Glomerular visceral epithelial cell (primary cell): ENCODE results near the gene STK11IP.

Source experiments
- DNase-seq: peaks from one replicate; pipeline ENCODE4 v3.0.0-alpha.2; 2016; ENCODE audit errors: extremely low spot score

The STK11IP gene

GRCh38 chr2:219616550-219616949 is 18.9 kb downstream of the STK11IP start:
- no peak for DNase-seq

- no peak for DNase-seq
These were observed 21.1 kb downstream of the STK11IP start for GRCh38 chr2:219618733-219619122.

- DNase-seq, result no peak
These were observed 21.6 kb downstream of the STK11IP start for GRCh38 chr2:219619235-219619634.

DNA sequence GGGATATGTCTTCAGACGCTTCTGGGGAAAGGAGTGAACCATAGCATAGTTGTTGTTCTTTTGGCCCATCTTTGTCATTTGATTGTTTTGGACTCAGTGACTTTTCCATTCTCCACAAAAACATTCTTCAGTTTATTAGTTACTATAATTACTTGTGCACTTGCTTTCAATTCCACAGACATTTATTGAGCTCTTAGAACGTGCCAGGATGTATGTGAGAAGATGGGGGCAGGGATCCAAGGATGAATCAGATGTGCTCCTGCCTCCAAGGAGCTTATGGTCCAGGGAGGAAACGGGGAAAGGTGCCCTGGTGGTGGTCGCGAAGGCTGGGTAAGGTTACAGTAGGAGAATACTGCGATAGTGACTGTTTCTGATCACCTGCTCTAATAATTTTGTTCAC is 22.9 kb downstream of the STK11IP start:
- no peak for DNase-seq

DNA sequence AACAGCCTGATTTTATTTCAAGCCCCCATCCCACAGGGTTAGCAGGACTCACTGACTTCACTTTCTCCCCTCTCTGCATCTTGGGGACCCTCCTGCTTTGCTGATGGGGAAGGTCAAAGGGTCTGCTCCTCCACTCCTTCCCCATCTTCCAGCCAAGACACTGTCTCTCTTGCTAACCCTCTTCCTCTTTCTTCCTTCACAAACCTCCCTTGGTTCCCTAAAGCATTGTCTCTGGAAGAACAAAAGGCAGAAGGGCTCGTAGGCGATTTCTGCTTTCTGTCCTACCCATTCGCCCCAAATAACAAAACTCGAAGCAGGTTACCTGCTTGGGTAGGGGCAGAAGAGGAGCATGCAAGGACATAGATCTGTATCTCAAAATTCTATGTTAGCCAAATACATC is 24.3 kb downstream of the STK11IP start:
- no peak for DNase-seq

DNA sequence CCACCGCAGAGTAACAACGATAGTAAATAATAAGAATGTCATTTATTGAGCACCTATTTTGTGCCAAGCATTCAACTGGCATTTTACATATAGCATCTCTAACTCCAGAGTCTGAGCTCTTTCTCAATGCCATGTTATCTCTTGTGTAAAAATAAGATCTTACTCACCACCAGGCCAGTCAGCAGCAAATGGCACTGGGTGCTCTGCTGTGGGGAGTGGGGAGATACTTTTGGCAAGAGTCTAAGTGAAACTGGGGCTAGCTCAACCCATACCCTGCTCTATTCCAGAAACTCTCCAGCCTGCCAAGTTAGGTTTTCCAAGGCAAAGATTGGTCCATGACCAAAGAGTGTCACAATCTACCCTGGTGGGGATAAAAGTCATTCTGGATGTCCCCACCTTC is 24.8 kb downstream of the STK11IP start:
- DNase-seq, result no peak

DNA sequence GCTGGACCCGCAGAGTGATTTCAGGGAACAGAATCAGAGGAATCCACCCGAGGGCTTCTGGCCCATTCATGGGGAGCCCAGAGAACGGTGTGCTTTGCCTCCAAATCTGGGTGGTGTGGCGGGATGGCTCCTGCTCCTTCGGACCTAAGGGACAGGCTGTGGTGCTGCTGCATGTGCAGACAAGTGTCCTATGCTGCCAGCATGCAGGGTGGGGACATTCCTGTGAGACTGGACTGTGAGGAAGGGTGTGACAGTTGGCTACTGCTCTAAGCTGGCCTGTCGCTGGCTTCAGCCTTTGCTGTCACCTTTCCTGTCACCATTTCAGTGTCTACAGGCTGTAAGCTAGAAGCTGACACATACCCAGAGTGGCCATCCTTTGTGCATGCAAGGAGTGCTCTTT is 26.9 kb downstream of the STK11IP start:
- DNase-seq, result no peak

GRCh38 chr2:219625179-219625578 is 27.5 kb downstream of the STK11IP start:
- no peak for DNase-seq

GRCh38 chr2:219626540-219626939 is 28.9 kb downstream of the STK11IP start:
- no peak for DNase-seq

GRCh38 chr2:219627103-219628100 is 29.7 kb downstream of the STK11IP start, which contains the start of gene SLC4A3:
TSS of gene SLC4A3 (plus strand) at chr2:219627630. CDS start at chr2:219627993, 363 bp downstream.
- peak; percentile 52 for DNase-seq

GRCh38 chr2:219628235-219628985 is 30.8 kb downstream of the STK11IP start:
- no peak for DNase-seq

- no peak for DNase-seq
These were observed 31.6 kb downstream of the STK11IP start for GRCh38 chr2:219628986-219629901.

DNA sequence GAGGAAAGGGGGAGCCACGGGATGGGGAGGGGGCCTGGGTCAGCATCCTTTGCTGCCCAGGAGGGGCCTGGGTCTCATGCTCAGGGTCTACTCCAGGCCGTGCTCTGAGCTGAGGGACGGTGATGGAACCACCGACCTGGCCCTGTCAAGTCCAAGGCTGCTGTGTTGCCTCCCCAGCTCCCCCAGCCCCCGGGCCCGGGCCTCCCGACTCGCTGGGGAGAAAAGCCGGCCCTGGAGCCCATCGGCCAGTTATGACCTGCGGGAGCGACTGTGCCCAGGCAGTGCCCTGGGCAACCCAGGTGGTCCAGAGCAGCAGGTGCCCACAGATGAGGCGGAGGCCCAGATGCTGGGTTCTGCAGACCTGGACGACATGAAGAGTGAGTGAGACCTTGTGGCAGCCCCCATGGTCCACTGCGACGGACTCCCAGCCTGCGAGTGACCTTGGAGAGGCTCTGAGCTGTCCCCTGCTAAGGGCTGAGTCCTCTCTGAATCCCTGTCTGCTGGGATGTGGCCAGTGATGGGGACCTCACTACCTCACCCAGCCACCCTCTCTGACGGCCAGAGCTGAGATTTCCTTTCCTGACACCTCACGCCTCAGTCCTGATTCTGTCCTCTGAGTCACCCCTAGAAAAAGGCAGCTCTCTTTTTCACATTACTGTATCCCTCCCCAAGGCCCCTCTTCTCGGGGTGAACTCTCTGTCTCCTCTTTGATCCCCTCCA is 32.5 kb downstream of the STK11IP start:
- no peak for DNase-seq

GRCh38 chr2:219630770-219631405 is 33.2 kb downstream of the STK11IP start:
- no peak for DNase-seq

- no peak for DNase-seq
These were observed 33.8 kb downstream of the STK11IP start for GRCh38 chr2:219631406-219631891.

GRCh38 chr2:219631904-219632759 is 34.5 kb downstream of the STK11IP start:
- DNase-seq, result no peak

DNA sequence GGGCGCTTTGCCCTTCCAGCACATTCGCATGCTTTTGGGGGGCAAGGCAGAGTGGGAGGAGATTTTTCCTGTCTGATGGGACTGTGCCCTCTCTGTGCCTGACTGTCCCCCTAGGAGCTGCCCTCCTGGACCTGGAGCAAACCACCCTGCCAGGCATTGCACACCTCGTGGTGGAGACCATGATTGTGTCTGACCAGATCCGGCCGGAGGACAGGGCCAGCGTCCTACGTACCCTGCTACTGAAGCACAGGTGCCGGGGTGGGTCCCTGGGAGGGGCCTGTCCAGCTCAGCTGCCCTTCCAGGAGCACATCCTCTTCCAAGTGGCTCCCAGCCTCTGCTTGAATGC is 35.1 kb downstream of the STK11IP start:
- no peak for DNase-seq

GRCh38 chr2:219633276-219634065 is 35.8 kb downstream of the STK11IP start:
- no peak for DNase-seq
